NAMALWA (cell line): ENCODE measurements around the gene PGAM2.
"Not testable (repeated sequence)": the region's sequence is repeated elsewhere in the genome, so short reads cannot be mapped to it uniquely, and the experiment has no call there.

ENCODE experiments used
- DNase-seq: peaks from one replicate; pipeline ENCODE4 v3.0.0-alpha.2; 2015; ENCODE audit warnings: low spot score

PGAM2 gene

GRCh38 chr7:44050915-44051560, 14.3 kb downstream of the PGAM2 start:
- DNase-seq: no peak

GRCh38 chr7:44050121-44050914, 15.0 kb downstream of the PGAM2 start:
- no peak for DNase-seq

- no peak for DNase-seq
Measured at GRCh38 chr7:44048031-44048795, 17.2 kb downstream of the PGAM2 start.

GRCh38 chr7:44046321-44047061, 18.9 kb downstream of the PGAM2 start:
- DNase-seq: peak; percentile 88

GRCh38 chr7:44045226-44046014, 19.9 kb downstream of the PGAM2 start:
- peak; percentile 66 for DNase-seq

GRCh38 chr7:44044315-44045225, 20.8 kb downstream of the PGAM2 start, which contains the start of gene DBNL:
Gene DBNL, plus strand, starts transcription at chr7:44044702. Its CDS starts 36 bp downstream, at chr7:44044738.
- DNase-seq: peak; percentile 93

- DNase-seq: no peak
Measured at GRCh38 chr7:44043902-44044301, 21.5 kb downstream of the PGAM2 start.

GRCh38 chr7:44042221-44042620, 23.1 kb downstream of the PGAM2 start:
- DNase-seq: no peak

GRCh38 chr7:44040493-44040891, 24.9 kb downstream of the PGAM2 start:
- peak; percentile 78 for DNase-seq

GRCh38 chr7:44039800-44040492, 25.4 kb downstream of the PGAM2 start:
- DNase-seq: not testable (repeated sequence)

- peak; percentile 98 for DNase-seq
Measured at GRCh38 chr7:44038961-44039558, 26.3 kb downstream of the PGAM2 start.

- not testable (repeated sequence) for DNase-seq
Measured at GRCh38 chr7:44038553-44038952, 26.8 kb downstream of the PGAM2 start.

GRCh38 chr7:44037951-44038350, 27.4 kb downstream of the PGAM2 start:
- DNase-seq: not testable (repeated sequence)

GRCh38 chr7:44036364-44036763, 29.0 kb downstream of the PGAM2 start:
- peak; percentile 63 for DNase-seq

- DNase-seq: not testable (repeated sequence)
Measured at GRCh38 chr7:44033971-44034844, 31.2 kb downstream of the PGAM2 start.

GRCh38 chr7:44032031-44032430, 33.3 kb downstream of the PGAM2 start:
- not testable (repeated sequence) for DNase-seq

GRCh38 chr7:44031319-44031718, 34.0 kb downstream of the PGAM2 start:
- DNase-seq: not testable (repeated sequence)

GRCh38 chr7:44030029-44030428, 35.3 kb downstream of the PGAM2 start:
- not testable (repeated sequence) for DNase-seq
